B cell (primary cell): ENCODE results near the gene CD244. TPM values are rescaled to one million over a fixed set of nuclear protein-coding genes. Genes with fewer than 3 reads are reported as not detected.

Source experiments
- ATAC-seq: fragments of 200-7000 bp; cut with Tn5 transposase; one replicate; pipeline ENCODE4 v1.10.0; 2021; ENCODE audit warnings: low read depth, mild to moderate bottlenecking, moderate number of reproducible peaks, moderate library complexity
- CTCF ChIA-PET: fragments of 350-600 bp; sonication (Branson Sonifier 250); formaldehyde crosslinking; loops from one replicate; lab custom pipeline; 2021; ENCODE audit warnings: antibody characterized with exemption, inconsistent platforms; lab: Charles Lee
- POLR2A ChIA-PET: fragments of 350-600 bp; sonication (Branson Sonifier 250); formaldehyde crosslinking; loops from one replicate; lab custom pipeline; 2021; ENCODE audit warnings: antibody characterized with exemption; lab: Charles Lee
- DNase-seq: peaks from one replicate; pipeline ENCODE4 v3.0.0; 2013
- H2AFZ ChIP-seq: 2 replicates; pipeline ENCODE4 v1.6.1; 2012; ENCODE audit warnings: mild to moderate bottlenecking, low read depth, low read length; ENCODE audit not compliant: insufficient read depth, poor library complexity, severe bottlenecking
- H3K27ac ChIP-seq, 2 donors: 1 replicate in 1 of 2; 2 replicates in 1 of 2; pipeline ENCODE4 v1.5.1; 2012 to 2013; ENCODE audit warnings: low read length in 2 of 2, mild to moderate bottlenecking in 2 of 2, moderate library complexity in 1 of 2
- H3K27me3 ChIP-seq, 4 experiments: fragments of 200-600 bp in 1 of 4; sonication (generic) in 1 of 4; replicated peaks in 1 of 4; 1 replicate in 2 of 4; 2 replicates in 2 of 4; pipeline versions ENCODE4 v1.6.1 to v1.7.0; 2013 to 2016; ENCODE audit warnings: low read length in 3 of 4, mild to moderate bottlenecking in 2 of 4, mixed read lengths in 1 of 4, moderate library complexity in 1 of 4; ENCODE audit not compliant: insufficient read depth in 4 of 4, control insufficient read depth in 3 of 4; ENCODE audit errors: control extremely low read depth in 1 of 4
- H3K36me3 ChIP-seq, 2 experiments: replicated peaks in 1 of 2; 1 replicate in 1 of 2; 2 replicates in 1 of 2; pipeline versions ENCODE4 v1.6.1 to v1.7.1; 2013; ENCODE audit warnings: low read length in 1 of 2; ENCODE audit not compliant: insufficient read depth in 2 of 2, control insufficient read depth in 1 of 2; ENCODE audit errors: control extremely low read depth in 1 of 2, extremely low read depth in 1 of 2
- H3K4me1 ChIP-seq, 2 donors: fragments of 200-600 bp in 1 of 2; sonication (generic) in 1 of 2; 1 replicate in 1 of 2; 2 replicates in 1 of 2; pipeline versions ENCODE4 v1.5.1 to v1.6.1; 2013 to 2017; ENCODE audit warnings: low read length in 2 of 2; ENCODE audit not compliant: control insufficient read depth in 2 of 2, insufficient read depth in 2 of 2
- H3K4me2 ChIP-seq: replicated peaks from 2 replicates; pipeline ENCODE3; 2012; ENCODE audit warnings: mild to moderate bottlenecking, low read depth, low read length; ENCODE audit not compliant: poor library complexity, severe bottlenecking
- H3K4me3 ChIP-seq, 5 experiments: fragments of 200-600 bp in 1 of 5; sonication (generic) in 1 of 5; 1 replicate in 3 of 5; 2 replicates in 2 of 5; pipeline versions ENCODE4 v1.5.1 to v1.7.0; 2011 to 2016; ENCODE audit warnings: low read length in 4 of 5, mild to moderate bottlenecking in 4 of 5, low read depth in 2 of 5, control low read depth in 1 of 5, moderate library complexity in 1 of 5; ENCODE audit not compliant: insufficient read depth in 1 of 5; ENCODE audit errors: control extremely low read depth in 1 of 5, extremely low read depth in 1 of 5
- H3K79me2 ChIP-seq: fragments of 200-600 bp; sonication (generic); one replicate; pipeline ENCODE4 v1.6.0; 2016; ENCODE audit warnings: low read length; ENCODE audit not compliant: control insufficient read depth, insufficient read depth
- H3K9ac ChIP-seq: fragments of 200-600 bp; sonication (generic); 2 replicates; pipeline ENCODE4 v1.6.1; 2017; ENCODE audit warnings: mild to moderate bottlenecking, low read length, moderate library complexity
- H3K9me3 ChIP-seq, 3 donors: one replicate each; pipeline versions ENCODE4 v1.6.1 to v1.7.1; 2013; ENCODE audit warnings: low read length in 2 of 3; ENCODE audit not compliant: control insufficient read depth in 2 of 3, insufficient read depth in 1 of 3; ENCODE audit errors: control extremely low read depth in 1 of 3
- H4K20me1 ChIP-seq: 2 replicates; pipeline ENCODE4 v1.6.0; 2012; ENCODE audit warnings: mild to moderate bottlenecking, low read length; ENCODE audit not compliant: insufficient read depth, control insufficient read depth, poor library complexity, severe bottlenecking
- H3K27ac Mint-ChIP-seq: one replicate; pipeline ENCODE4 v1.8.0; 2021; ENCODE audit warnings: mixed read lengths
- H3K27me3 Mint-ChIP-seq: one replicate; pipeline ENCODE4 v1.8.0; 2021; ENCODE audit warnings: mixed read lengths
- H3K4me1 Mint-ChIP-seq: one replicate; pipeline ENCODE4 v1.8.0; 2021; ENCODE audit warnings: mixed read lengths
- H3K4me3 Mint-ChIP-seq: one replicate; pipeline ENCODE4 v1.8.0; 2021; ENCODE audit warnings: mixed read lengths
- H3K9me3 Mint-ChIP-seq: one replicate; pipeline ENCODE4 v1.8.0; 2022; ENCODE audit warnings: mixed read lengths; ENCODE audit not compliant: insufficient read depth
- CTCF ChIP-seq: fragments of 200-600 bp; IDR thresholded peaks from one replicate; pipeline ENCODE4 v1.8.0; 2022; ENCODE audit warnings: antibody characterized with exemption, mild to moderate bottlenecking
- EZH2 ChIP-seq: IDR thresholded peaks from 2 replicates; pipeline ENCODE4 v1.6.1; 2012; ENCODE audit warnings: borderline replicate concordance, low read depth, mild to moderate bottlenecking, moderate library complexity, low read length; ENCODE audit not compliant: insufficient read depth, poor library complexity, severe bottlenecking
- WGBS: methylation state at CpG from one replicate; pipeline ENCODE4 v1.1.5; 2013; ENCODE audit warnings: missing lambda C conversion rate; ENCODE audit not compliant: insufficient coverage; 5-methylcytosine and 5-hydroxymethylcytosine counted together
- intact Hi-C: fragments of 100-400 bp; cut with micrococcal nuclease; formaldehyde crosslinking; loops from one replicate; pipeline ENCODE4 v1.10.0; 2022
- polyA plus RNA-seq: library from polyadenylated mRNA; depleted of rRNA; stranded (reverse); fragments of >200 nt; gene quantifications from 2 replicates; pipeline ENCODE4 v1.2.3, GENCODE V29; 2012
- total RNA-seq, 2 donors: library from RNA; stranded (reverse); fragments of 120-200 nt in 1 of 2; gene quantifications; 1 replicate in 1 of 2; 2 replicates in 1 of 2; pipeline versions ENCODE4 v1.2.3 to v1.2.4, GENCODE V29; 2013 to 2022

CD244 gene
- total and polyA plus RNA-seq, 2 donors (not counting 1 experiment from before 2014, with no cell fraction given): 0.31 TPM; not detected in 1

GRCh38 chr1:160814856-160815255 lies 47.8 kb downstream of the CD244 start:
- Mint-ChIP-seq H3K9me3 (no peaks in the 10 kb centered on the region), H3K27ac (no peak overlapping the region), H3K4me1 (peaks cover 23% of the 10 kb centered on the region), H3K27me3 (no peaks in the 10 kb centered on the region), H3K4me3 (no peak overlapping the region)
- H3K9me3 ChIP-seq: no peaks in the 10 kb centered on the region
- H3K9ac ChIP-seq: no peak overlapping the region
- no peak overlapping the region for H3K4me3 ChIP-seq
- POLR2A ChIA-PET: no interaction called here
- no peak for ATAC-seq
- 97% methylated on average over 8 of the region's 8 CpGs for WGBS
- TF ChIP-seq CTCF (no peak), EZH2 (no peak)
- peaks cover 21 to 84% of the 10 kb centered on the region in 2 experiments for H3K36me3 ChIP-seq
- peak; percentile 29 for DNase-seq
- H2AFZ ChIP-seq: no peak overlapping the region
- peaks cover 17% of the 10 kb centered on the region for H3K79me2 ChIP-seq
- no peak overlapping the region for H3K4me2 ChIP-seq
- H3K27me3 ChIP-seq: no peaks in the 10 kb centered on the region
- no peak overlapping the region for H3K27ac ChIP-seq
- peaks cover 13% of the 10 kb centered on the region for H4K20me1 ChIP-seq
- no peaks in the 10 kb centered on the region for H3K4me1 ChIP-seq
- intact Hi-C loops: loop anchor here (5.0 kb wide), 1 partner anchor 38 kb away; no protein-coding TSS in a partner anchor
- CTCF ChIA-PET: interaction anchor here (0.5 to 1.4 kb wide), 4 partner anchors 20 to 151 kb away, joined by 3 to 4 read pairs (median 3); no protein-coding TSS in a partner anchor

GRCh38 chr1:160814316-160814715 lies 48.4 kb downstream of the CD244 start:
- WGBS: 95% methylated on average over 5 of the region's 6 CpGs
- H4K20me1 ChIP-seq: peaks cover 13% of the 10 kb centered on the region
- no peaks in the 10 kb centered on the region for H3K27me3 ChIP-seq
- no peak overlapping the region for H3K27ac ChIP-seq
- peaks cover 21 to 85% of the 10 kb centered on the region in 2 experiments for H3K36me3 ChIP-seq
- ChIA-PET POLR2A (no interaction called here), CTCF (interaction anchor here (0.5 to 1.4 kb wide), 3 partner anchors 21 to 46 kb away, joined by 3 to 4 read pairs (median 4); no protein-coding TSS in a partner anchor)
- TF ChIP-seq EZH2: no peak
- no peak for TF ChIP-seq CTCF
- Mint-ChIP-seq H3K9me3 (no peaks in the 10 kb centered on the region), H3K27ac (peak overlapping the region; percentile 65), H3K27me3 (no peaks in the 10 kb centered on the region), H3K4me3 (no peak overlapping the region), H3K4me1 (peaks cover 27% of the 10 kb centered on the region)
- H3K79me2 ChIP-seq: peaks cover 19% of the 10 kb centered on the region
- no peak overlapping the region for H2AFZ ChIP-seq
- no peak for ATAC-seq
- H3K4me3 ChIP-seq: no peak overlapping the region
- no peaks in the 10 kb centered on the region for H3K9me3 ChIP-seq
- H3K4me1 ChIP-seq: no peaks in the 10 kb centered on the region
- DNase-seq: peak; percentile 38
- intact Hi-C loops: loop anchor here (5.0 kb wide), 1 partner anchor 37 kb away; no protein-coding TSS in a partner anchor
- no peak overlapping the region for H3K9ac ChIP-seq
- H3K4me2 ChIP-seq: no peak overlapping the region
